BJ (cell line): ENCODE data around the gene ATXN10. TPM values are rescaled to one million over a fixed set of nuclear protein-coding genes. Genes with fewer than 3 reads are reported as not detected.
A peak's percentile ranks its signal among the peaks of the same experiment; 100 is the strongest.
"Not testable (repeated sequence)": the region's sequence is repeated elsewhere in the genome, so short reads cannot be mapped to it uniquely, and the experiment has no call there.

ENCODE experiments used
- CTCF ChIA-PET: fragments of 350-600 bp; formaldehyde crosslinking; extraction: SDS; loops from one replicate; lab custom pipeline; 2021; ENCODE audit warnings: antibody characterized with exemption, inconsistent platforms; lab: Yijun Ruan, JAX
- POLR2A ChIA-PET: fragments of 300-600 bp; sonication (Branson Sonifier 250); formaldehyde crosslinking; extraction: SDS; loops from one replicate; lab custom pipeline; 2021; ENCODE audit warnings: antibody characterized with exemption; lab: Charles Lee
- DNase-seq: peaks from one replicate; pipeline ENCODE4 v3.0.0-alpha.2; 2011; ENCODE audit warnings: low read depth
- H3K27me3 ChIP-seq: 2 replicates; pipeline ENCODE4 v1.6.0; 2011; ENCODE audit warnings: low read length; ENCODE audit not compliant: control insufficient read depth, insufficient read depth
- H3K36me3 ChIP-seq: 2 replicates; pipeline ENCODE4 v1.5.1; 2011; ENCODE audit warnings: low read length; ENCODE audit not compliant: control insufficient read depth, insufficient read depth
- H3K4me3 ChIP-seq: 2 replicates; pipeline ENCODE4 v1.5.1; 2011; ENCODE audit warnings: low read depth, mild to moderate bottlenecking, control low read depth, low read length
- CTCF ChIP-seq: IDR thresholded peaks from 2 replicates; pipeline ENCODE4 v1.5.1; 2011; ENCODE audit warnings: low read depth, mild to moderate bottlenecking, control low read depth, inconsistent platforms, low read length, moderate library complexity; ENCODE audit not compliant: insufficient read depth
- polyA plus RNA-seq: library from polyadenylated mRNA; depleted of rRNA; stranded (reverse); fragments of >200 nt; gene quantifications from 2 replicates; pipeline ENCODE4 v1.2.3, GENCODE V29; 2011

ATXN10 gene
- polyA plus RNA-seq, 1 experiment: 328 TPM

GRCh38 chr22:45664136-45664646 lies 7.4 kb upstream of the ATXN10 start:
- TF ChIP-seq CTCF: no peak
- ChIA-PET POLR2A (no interaction called here), CTCF (interaction anchor here (0.6 kb wide), 1 partner anchor 8 kb away, joined by 5 read pairs; no protein-coding TSS in a partner anchor)
- no peak overlapping the region for H3K4me3 ChIP-seq
- no peaks in the 10 kb centered on the region for H3K36me3 ChIP-seq
- no peaks in the 10 kb centered on the region for H3K27me3 ChIP-seq
- DNase-seq: no peak

- Histone ChIP-seq H3K4me3 (no peak overlapping the region), H3K36me3 (no peaks in the 10 kb centered on the region), H3K27me3 (no peaks in the 10 kb centered on the region)
- ChIA-PET CTCF (no interaction called here), POLR2A (no interaction called here)
- no peak for DNase-seq
- no peak for TF ChIP-seq CTCF
Measured at GRCh38 chr22:45667486-45667885, 4.1 kb upstream of the ATXN10 start.

- POLR2A ChIA-PET, H3K4me3 ChIP-seq, H3K27me3 ChIP-seq, H3K36me3 ChIP-seq, DNase-seq: not testable (repeated sequence)
- CTCF ChIA-PET: interaction anchor here (1.4 to 1.5 kb wide), 2 partner anchors 61 to 194 kb away, joined by 3 to 4 read pairs; no protein-coding TSS in a partner anchor
Measured at GRCh38 chr22:45670363-45670762, 1.3 kb upstream of the ATXN10 start.

- no peak for DNase-seq
- no peaks in the 10 kb centered on the region for H3K27me3 ChIP-seq
- H3K4me3 ChIP-seq: peak overlapping the region; percentile 70
- no peak for TF ChIP-seq CTCF
- ChIA-PET POLR2A (no interaction called here), CTCF (interaction anchor here (1.1 to 1.5 kb wide), 3 partner anchors 60 to 196 kb away, joined by 3 to 4 read pairs (median 3); no protein-coding TSS in a partner anchor)
- no peaks in the 10 kb centered on the region for H3K36me3 ChIP-seq
Measured at GRCh38 chr22:45670981-45671782, 452 bp upstream of the ATXN10 start.

GRCh38 chr22:45672564-45673481 lies 1.2 kb downstream of the ATXN10 start:
- ChIA-PET POLR2A (no interaction called here), CTCF (interaction anchor here (0.6 to 1.7 kb wide), 4 partner anchors 9 to 195 kb away, joined by 3 to 6 read pairs (median 3); no protein-coding TSS in a partner anchor)
- Histone ChIP-seq H3K27me3 (no peaks in the 10 kb centered on the region), H3K4me3 (peak overlapping the region; percentile 70), H3K36me3 (no peaks in the 10 kb centered on the region)
- DNase-seq: no peak
- no peak for TF ChIP-seq CTCF
